Stimulated activated CD4-positive, alpha-beta T cell treated with anti-CD3 and anti-CD28 coated beads, Interleukin-2, amount 100 ng/mL, for 24 hours (primary cell): ENCODE measurements around the gene MAP4K5.

Experiments
- DNase-seq, 2 donors: peaks; one replicate each; pipeline ENCODE4 v3.0.0-alpha.2; 2020

The MAP4K5 gene

GRCh38 chr14:50397390-50398188, 134.8 kb downstream of the MAP4K5 start:
- DNase-seq: no peak

- DNase-seq: peak; percentile 59 to 71
These were observed 135.6 kb downstream of the MAP4K5 start, which contains the start of gene CDKL1 for GRCh38 chr14:50396631-50397389. TSS of gene CDKL1 (minus strand) at chr14:50396881. CDS start at chr14:50395868, 1,013 bp downstream.

GRCh38 chr14:50395448-50395847, 136.9 kb downstream of the MAP4K5 start:
- no peak for DNase-seq

GRCh38 chr14:50394713-50395112, 137.7 kb downstream of the MAP4K5 start:
- no peak for DNase-seq

- DNase-seq: no peak
These were observed 142.5 kb downstream of the MAP4K5 start for GRCh38 chr14:50389668-50390441.

GRCh38 chr14:50388256-50388931, 144.0 kb downstream of the MAP4K5 start:
- DNase-seq: no peak

GRCh38 chr14:50387548-50387947, 144.8 kb downstream of the MAP4K5 start:
- no peak for DNase-seq

GRCh38 chr14:50383618-50384225, 148.6 kb downstream of the MAP4K5 start:
- DNase-seq: no peak

GRCh38 chr14:50381823-50382287, 150.5 kb downstream of the MAP4K5 start:
- DNase-seq: no peak

GRCh38 chr14:50381008-50381407, 151.4 kb downstream of the MAP4K5 start:
- DNase-seq: no peak

GRCh38 chr14:50380455-50380854, 151.9 kb downstream of the MAP4K5 start:
- DNase-seq: no peak

GRCh38 chr14:50379563-50379962, 152.8 kb downstream of the MAP4K5 start:
- DNase-seq: no peak

- no peak for DNase-seq
These were observed 154.8 kb downstream of the MAP4K5 start for GRCh38 chr14:50377550-50378085.

GRCh38 chr14:50375760-50376159, 156.6 kb downstream of the MAP4K5 start:
- no peak for DNase-seq

- DNase-seq: no peak
These were observed 158.4 kb downstream of the MAP4K5 start for GRCh38 chr14:50373959-50374358.

- no peak for DNase-seq
These were observed 160.8 kb downstream of the MAP4K5 start for GRCh38 chr14:50371546-50371945.
